ENCODE measurements around the gene ZNF444.

Gene ZNF444

DNA sequence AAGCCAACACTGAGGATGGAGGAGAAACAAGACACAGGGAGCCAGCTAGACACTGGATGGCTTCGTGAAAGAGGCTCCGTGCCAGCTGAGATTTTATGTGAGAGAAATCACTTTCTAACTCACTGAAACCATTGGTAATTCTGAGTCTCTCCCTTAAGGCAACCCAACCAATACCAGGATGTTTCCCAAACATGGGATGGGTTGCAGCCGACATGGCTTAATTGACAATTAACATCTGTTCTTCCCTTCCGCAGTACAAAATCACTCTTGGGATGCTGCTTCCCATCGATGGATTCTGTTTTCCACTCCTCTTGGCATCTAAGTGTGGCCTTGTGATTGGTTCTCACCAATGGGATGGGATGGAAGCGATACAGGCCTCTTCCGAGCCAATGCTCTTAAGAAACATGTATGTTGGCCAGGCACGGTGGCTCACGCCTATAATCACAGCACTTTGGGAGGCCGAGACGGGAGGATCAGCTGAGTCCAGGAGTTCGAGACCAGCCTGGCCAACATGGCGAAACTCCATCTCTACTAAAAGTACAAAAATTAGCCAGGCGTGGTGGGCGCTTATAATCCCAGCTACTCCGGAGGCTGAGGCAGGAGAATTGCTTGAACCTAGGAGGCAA is 17.7 kb upstream of the ZNF444 start:
- DNase-seq: no peak

DNA sequence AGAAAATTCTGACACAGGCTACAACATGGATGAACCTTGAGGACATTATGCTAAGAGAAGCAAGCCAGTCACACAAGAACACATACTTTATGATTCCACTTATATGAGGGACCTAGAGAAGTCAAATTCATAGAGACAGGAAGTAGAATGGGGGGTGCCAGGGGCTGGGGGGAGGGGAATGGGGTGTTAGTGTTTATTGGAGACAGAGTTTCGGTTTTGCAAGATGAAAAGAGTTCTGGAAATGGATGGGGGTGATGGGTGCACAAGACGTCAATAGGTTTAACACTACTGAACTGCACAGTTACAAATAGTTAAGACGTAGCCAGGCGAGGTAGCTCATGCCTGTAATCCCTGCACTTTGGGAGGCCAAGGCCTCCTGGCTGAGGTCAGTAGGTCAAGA is 16.5 kb upstream of the ZNF444 start:
- DNase-seq: no peak

DNA sequence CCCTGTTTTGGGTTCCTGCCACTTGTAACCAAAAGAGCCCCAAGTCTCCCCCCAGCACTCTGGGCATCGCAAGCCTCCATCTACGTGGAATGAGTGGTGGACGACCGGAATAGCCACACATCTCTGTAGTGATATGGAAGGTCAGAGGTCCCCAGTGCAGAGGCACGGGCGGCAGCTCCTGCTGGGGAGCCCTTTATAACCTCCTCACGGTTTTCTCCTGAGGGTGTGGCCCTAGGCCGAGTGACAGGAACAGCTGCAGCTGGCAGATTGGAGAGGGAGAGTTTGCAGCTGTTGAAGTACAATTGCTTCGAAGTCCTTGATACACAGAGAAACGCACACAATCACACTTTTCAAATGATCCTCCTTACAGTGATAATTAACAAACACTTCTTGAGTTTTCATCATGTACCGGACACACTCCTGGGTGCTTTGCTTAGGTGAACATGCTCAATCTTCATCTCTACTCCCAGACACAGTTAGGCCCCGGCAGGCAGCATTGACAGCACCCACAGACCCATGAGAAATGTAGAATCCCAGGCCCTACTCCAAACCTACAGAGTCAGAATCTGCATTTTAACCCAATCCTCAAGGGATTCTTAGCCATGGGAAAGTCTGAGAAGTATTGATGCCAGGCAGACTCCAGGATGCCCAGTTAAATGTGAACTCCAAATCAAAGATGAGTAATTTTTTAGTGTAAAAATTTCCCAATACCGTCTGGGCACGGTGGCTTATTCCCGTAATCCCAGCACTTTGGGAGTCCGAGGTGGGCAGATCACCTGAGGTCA is 15.1 kb upstream of the ZNF444 start:
- DNase-seq: no peak

DNA sequence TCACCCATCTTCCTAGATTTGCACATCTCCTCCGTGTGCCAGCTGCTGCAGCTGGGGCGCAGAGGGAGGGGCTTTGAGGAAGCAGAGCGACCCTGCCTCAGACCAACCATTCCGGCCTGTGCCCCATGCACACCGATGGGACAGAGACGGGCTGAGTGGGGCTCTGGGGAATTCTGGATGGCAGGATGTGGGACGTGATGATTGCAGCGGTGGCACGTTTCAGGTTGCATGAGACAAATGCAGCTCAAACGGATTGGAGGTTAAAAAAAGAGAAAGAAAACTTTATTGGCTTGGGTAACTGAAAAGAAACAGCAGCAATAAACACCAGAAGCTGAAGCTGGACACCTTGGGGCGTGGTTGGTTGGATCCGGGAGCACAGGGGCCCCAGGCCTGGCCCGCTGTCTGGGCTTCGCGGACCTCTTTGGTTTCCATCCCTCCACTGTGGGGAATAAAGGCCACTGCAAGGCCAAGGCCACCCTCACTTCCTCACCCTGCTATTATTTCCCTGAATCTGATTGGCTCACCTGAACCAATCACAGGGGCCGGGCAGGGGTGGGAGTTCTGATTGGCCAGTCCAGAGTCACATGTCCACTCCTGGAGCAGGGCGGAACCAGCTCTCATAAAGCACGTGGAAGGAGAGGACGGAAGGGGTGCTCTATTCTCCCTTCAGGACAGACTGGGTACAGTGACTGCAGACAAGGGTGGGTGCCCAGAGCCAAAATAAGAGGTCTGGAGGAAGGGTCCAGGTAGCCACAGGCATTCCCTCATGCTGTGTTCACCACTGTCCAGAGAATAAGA is 13.9 kb upstream of the ZNF444 start:
- no peak for DNase-seq

DNA sequence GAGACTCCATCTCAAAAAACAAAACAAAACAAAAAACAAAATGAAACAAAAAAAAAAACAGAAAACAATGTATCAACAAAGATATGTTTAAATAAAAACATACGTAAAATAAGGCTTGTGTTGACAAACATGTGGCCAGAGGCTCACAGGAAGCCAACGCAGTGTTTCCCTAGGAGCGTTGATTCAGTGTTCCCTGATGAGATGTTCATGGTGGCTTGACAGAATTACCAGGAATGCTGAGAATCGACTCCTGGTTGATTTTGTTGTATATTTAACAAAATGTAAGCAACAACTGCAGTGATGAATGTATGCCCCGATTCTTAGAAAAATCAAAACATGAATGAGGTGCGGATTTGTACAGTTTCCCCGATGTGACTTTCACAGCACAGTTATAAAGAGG is 11.1 kb upstream of the ZNF444 start:
- no peak for DNase-seq

DNA sequence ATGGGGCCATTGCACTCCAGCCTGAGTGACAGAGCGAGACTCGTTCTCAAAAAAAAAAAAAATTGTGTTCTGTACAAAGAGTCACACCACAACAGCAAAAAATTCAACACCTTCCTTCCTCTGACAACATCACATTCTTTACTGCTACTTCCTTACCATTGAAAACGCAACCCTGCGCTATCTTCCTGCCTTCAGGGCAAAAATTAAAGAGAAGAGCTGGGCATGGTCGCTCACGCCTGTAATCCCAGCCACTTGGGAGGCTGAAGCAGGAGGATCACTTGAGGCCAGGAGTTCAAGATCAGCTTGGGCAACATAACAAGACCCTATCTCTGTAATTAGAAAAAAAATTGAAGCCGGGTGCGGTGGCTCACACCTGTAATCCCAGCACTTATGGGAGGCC is 9.4 kb upstream of the ZNF444 start:
- no peak for DNase-seq

DNA sequence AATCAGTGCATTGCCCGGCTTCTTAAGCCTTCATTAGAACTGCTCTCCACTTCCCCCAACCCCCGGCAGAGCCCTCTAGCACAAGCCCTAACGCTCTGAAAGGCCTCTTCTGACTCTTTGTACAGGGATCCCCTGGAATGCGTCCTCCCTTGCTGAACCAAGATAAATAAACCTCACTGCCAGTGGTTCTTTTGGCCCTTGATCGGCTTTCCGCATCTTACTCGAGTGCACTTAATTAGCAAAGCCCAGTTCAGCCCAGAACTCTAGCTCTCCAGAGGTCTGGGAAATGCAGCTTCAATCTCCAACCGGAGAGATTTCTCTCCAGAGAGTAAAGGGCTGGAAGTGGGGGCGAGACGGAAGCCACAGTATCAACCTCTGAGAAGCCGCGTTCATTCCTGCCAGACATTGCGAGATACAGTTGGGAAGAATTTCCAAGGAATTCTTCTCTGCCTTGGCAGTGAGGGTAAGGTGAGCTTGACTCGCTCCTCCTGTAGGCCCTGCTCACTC is 8.7 kb upstream of the ZNF444 start:
- DNase-seq: no peak

DNA sequence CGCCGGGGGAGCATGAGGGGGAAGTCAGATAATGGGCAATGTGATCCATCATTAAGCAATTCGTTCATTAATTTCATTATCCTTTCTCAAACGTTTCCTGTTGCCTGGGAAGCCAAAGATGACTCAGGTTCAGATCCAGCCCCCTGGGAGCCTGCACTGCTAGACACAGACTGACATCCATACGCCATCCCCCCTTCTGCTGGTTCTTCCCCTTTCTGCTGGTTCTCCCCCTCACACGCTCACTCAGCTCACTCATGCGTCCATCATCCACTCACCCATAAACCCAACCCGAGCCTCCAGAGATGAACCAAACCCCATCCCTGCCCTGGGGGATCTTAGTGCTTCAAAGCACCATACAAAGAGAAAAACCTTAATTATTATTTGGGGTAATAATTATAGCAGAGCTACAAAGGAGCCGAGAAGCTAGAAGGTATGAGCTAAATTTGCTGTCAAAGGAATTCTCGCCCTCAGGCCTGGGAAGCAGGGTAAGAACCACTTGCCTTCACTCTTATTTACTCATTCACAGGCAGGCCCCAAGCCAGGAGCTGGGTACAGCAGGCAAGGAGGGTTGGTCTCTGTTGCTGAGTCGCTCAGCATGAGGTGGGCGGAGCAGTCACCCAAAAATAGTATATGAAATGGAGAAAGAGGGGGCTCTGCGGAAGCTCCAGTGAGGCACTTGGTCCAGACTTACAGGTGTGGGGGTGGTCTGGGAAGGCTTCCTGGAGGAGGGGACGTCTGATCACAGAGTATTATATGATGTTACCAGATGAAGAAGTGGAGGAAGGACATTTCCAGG is 7.0 kb upstream of the ZNF444 start:
- no peak for DNase-seq

DNA sequence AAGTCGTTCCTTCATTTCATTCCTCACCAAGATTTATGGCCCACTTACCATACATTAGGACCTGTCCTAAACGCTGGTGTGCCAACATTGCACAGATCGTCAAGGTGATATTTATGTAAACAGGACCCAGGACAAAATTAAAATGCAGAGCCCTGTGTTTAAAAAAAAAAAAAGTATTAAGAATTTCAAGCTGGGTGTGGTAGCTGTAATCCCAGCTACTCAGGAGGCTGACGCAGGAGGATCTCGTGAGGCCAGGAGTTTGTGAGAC is 6.5 kb upstream of the ZNF444 start:
- DNase-seq: no peak

DNA sequence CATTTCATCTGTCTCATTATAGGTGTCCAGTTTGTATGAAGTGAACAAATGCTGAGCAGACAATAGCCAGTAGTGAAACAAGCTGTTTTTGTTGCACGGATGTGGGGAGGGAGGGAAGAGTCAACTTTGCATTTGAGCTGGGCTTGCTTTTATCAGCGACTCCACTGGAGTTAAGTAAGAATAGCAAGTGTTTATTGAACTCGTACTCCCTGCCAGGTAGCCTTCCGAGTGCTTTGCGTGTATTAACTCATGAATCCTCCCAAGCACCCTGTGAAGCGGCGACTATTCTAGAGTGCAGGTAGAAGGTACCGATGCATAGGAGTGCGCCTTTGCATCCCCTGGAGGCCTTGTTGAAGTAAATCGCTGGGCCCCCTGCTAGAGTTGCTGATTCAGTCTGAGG is 4.7 kb upstream of the ZNF444 start:
- DNase-seq: no peak

DNA sequence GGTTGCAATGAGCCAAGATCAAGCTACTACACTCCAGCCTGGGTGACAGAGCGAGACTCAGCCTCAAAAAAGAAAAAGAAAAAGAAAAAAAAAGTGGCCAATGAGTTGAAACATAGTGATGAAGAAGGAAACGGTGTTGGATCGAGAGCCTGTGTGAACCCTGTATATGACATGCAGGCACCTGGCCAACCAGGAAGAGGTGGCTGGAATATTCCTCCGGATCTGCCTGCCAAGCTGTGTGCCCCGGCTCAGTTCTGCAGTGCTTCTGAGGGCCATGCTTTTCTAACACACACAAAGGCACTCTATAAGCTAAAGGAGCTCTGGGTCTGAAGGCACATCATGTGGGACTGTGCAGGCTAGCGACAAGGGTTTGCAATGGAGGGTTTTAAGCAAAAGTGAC is 3.7 kb upstream of the ZNF444 start:
- no peak for DNase-seq

DNA sequence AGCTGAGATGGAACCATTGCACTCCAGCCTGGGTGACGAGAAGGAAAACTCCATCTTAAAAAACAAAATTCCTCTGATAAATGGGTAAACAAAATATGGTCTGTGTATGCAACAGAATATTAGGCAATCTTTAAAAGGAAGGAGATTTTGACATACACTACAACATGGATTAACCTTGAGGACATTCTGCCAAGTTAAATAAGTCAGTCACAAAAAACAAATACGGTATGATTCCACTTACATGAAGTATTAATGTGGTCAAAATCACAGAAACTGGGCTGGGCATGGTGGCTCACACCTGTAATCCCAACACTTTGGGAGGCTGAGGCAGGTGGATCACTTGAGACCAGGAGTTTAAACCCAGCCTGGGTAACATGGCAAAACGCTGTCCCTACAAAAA is 3.0 kb upstream of the ZNF444 start:
- DNase-seq: no peak

DNA sequence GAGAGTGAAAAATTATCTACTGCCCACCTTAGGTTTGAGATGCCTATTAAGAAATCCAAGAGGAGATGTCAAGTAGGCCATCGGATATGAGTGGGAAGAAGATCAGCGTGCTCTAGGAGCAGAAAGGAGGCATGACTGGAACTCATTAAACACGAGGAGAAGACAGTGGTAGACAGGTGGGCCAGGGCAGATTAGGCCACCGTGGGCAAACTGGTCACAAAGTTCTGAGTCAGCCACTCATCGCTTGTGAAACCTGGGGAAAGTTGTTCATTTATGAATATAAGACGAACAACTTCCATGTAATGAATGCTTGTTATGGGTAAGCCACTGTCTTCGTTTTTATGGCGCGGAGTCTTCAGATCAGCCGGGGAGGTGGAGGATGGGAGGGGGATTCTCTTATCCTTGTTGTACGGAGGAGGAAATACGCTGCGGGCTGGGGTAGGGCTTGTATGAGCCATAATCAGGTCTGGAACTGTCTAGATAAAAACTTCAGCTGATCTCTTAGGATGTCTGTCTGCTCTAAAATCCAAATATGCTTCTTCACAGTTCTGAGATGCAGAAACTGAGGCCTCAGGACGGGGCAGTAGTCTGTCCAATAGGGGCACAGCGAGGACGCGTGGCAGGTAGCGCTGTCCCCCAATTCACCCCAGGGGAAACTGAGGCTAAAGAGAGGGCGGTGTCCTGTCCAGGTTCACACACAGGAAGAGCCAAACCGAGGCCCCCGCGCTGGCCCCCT is 1.1 kb upstream of the ZNF444 start:
- no peak for DNase-seq

DNA sequence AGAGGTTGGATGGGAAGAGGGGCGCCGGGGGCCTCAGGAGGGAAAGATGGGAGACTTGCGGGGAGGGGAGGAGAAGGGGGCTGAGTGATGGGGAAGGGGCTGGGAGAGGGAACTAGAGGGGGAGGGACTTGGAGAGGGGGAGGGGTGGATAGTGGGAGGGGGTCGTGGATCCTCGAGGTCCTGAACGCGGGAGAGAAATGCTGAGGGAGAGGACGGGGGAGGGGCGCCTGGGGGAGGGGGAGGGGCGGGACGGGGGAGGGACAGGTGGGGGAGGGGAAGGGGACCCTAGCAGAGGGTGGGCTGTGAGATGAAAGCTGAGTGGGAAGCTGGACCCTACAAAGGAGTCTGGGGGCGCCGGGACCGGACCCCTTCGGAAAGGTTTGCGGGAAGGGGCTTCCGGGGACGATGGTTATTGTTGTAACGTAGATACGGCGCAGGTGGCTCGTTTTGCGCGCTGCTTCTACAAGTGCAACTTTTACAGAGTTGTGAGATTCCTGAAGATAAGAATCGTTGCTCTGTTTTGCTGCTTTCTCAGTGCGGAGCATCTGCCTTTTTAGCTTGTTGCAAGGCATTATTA is 418 bp downstream of the ZNF444 start:
- peak; percentile 30 to 33 for DNase-seq

DNA sequence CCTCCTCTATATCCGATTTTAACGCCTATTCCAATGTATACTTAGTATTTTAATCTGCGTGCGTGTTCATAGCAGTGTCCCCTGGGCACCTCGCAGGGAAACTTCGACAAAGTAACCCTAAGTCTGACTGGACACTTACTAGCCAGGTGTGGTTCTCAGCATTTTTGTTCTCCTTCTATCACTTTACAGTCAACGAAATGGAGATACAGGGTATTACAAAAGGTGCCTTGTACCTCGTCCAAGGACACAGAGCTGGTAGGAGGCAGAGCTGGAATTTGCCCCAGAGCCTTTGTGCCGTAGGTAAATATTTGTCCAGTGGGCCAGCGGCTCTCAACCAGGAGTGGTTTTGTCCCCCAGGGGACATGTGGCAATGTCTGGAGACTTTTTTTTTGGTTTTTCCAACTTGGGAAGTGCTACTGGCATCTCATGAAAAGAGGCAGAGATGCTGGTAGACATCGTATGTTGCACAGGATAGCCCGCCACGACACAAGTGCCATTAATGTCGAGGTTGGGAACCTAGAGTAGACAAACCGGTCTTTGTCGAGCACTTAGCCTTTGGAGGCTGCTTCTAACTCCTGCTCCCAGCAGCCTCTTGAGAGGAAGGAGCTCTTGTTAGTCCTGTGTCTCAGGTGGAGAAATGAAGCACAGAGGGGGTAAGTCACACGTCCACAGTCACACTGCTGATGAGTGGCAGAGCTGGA is 1.1 kb downstream of the ZNF444 start:
- no peak for DNase-seq

DNA sequence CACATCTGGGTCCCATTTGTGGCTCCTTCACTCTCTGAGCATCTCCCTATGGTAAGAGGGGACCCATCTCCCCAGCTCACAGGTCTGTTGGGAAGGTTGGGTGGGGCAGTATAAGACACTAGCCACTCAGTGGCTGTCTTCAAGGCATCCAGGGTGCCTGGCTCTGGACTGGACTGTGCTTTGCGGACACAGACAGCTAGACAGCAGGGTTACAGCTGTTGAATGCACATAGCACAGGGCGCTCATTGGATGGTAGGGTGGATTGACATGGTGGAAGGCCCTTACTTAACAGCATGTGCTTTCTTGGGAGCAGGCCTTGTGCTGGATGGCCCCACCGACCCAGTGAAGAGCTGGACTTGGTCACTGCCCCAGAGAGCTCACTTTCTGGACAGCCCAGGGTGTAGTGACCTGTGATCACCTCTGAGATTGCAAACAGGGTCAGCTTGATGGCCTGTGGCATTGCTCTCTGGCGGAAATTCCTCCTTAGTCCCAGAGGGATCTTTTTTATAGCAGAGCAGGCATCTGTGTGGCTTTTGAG is 1.9 kb downstream of the ZNF444 start:
- no peak for DNase-seq

DNA sequence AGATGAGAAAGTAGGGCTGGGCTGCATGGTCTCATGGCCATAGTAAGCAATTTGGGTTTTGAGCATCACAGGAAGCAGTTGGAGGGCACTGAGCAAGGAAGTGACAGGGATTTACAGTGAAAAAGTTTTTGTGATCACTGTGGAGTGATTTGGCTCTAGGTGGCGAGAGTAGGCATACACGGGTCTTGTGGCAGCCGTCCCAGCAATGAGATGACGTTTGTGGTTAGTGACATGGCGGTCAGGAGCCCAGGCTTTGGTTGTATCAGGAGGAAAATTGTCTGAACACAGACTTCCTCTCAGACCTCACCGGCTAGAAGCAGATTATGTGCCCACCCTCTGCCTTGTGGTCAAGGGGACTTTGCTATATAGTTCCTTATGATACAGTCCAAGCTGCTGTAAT is 3.3 kb downstream of the ZNF444 start:
- no peak for DNase-seq

DNA sequence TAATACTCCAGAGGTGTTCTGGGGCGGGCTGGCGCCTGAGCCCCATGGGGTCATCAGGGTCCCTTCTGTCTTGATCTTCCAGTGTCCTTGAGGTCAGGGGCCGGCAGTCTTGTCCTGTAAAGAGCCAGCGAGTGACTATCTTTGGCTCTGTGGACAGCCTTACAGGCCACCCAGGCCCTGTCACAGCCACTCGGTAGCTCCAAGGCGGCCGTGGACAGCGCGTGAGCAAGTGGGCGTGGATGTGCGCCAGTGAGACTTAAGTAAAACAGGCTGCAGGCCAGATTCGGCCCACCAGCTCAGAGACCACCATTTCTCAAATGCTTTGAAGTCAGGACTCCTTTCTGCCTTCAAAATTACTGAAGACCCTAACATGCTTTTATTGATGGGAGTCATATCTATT is 3.7 kb downstream of the ZNF444 start:
- no peak for DNase-seq

DNA sequence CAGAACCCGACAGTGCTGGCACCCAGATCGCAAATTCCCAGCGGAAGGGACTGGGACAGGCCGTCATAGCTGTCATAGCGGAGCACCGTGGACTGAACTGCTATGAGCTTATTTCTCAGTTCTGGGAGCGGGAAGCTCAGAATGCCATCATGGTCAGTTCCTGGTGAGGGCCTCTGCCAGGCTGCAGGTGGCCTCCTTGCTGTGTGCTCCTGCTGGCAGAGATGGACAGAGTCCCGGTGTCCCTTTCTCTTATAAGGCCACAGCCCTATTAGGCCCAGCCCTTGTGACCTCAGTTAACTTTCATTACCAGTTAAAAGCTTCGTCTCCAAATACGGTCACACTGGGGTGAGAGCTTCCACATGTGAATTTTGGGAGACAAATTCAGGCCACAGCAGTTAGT is 4.6 kb downstream of the ZNF444 start:
- DNase-seq: no peak

DNA sequence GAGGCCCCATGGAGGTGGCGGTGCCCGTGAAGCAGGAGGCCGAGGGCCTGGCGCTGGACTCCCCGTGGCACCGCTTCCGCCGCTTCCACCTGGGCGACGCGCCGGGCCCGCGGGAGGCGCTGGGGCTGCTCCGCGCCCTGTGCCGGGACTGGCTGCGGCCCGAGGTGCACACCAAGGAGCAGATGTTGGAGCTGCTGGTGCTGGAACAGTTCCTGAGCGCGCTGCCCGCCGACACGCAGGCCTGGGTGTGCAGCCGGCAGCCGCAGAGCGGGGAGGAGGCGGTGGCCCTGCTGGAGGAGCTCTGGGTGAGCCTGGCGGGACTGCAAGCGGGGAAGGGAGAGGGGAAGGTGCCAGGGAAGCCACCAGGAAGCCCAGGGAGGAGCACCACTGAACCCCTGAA is 5.8 kb downstream of the ZNF444 start:
- DNase-seq: no peak

DNA sequence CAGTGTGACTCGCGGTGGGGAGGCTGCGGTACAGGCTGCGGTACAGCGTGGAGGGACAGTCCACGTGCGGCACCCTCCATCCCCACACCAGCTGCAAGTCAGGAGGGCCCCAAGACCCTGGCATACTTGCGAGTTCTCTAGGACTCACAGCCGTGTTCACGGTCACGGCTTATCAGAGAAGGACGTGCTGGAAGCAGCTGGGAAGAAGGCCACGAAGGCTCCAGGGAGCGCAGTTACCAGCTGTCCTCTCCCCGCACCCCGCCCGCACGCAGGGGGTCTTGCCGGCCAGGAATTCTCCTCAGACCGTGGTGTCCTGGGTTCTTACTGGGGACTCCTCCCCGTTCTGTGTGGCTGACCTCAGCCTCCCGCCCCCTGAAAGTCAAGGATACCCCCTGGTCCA is 6.2 kb downstream of the ZNF444 start:
- no peak for DNase-seq

Data from stimulated activated CD4-positive, alpha-beta T cell treated with anti-CD3 and anti-CD28 coated beads, Interleukin-2, amount 100 ng/mL, for 24 hours (primary cell).